ENCODE results near the gene CLK3. TPM values are rescaled to one million over a fixed set of nuclear protein-coding genes. Genes with fewer than 3 reads are reported as not detected.
"Not testable (repeated sequence)": the region's sequence is repeated elsewhere in the genome, so short reads cannot be mapped to it uniquely, and the experiment has no call there.

Gene CLK3
- total RNA-seq, 1 donor from 2014 or later, result 75.5 TPM

DNA sequence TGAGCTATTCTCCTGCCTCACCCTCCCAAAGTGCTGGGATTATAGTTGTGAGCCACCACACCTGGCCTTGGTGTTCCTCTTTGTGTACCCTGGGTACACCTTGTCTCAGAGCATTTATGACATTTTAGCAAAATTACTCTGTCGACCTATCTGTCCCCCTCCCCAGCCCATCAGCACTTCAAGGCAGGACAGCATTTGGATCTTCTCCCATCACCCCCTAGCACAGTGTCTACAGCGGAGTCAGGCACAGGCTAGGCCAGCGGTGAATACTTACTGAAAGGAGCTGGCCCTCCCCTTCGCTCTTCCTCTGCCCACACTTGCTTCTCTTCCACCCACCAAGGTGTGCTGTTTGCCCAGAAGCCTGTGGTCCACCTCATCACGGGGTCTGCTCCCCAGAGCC lies 20.4 kb upstream of the CLK3 start:
- intact Hi-C loops (cut with DNase I), result no loop called here
- Histone ChIP-seq H3K4me1 (peaks cover 20% of the 10 kb centered on the region), H3K9me3 (no peaks in the 10 kb centered on the region), H3K27me3 (ENCODE audit: low read depth) (no peaks in the 10 kb centered on the region), H3K27ac (no peak overlapping the region), H3K4me3 (no peak overlapping the region), H3K36me3 (peaks cover 43% of the 10 kb centered on the region)
- DNase-seq, result no peak
- ATAC-seq, result no peak
- TF ChIP-seq, protein P1, sequence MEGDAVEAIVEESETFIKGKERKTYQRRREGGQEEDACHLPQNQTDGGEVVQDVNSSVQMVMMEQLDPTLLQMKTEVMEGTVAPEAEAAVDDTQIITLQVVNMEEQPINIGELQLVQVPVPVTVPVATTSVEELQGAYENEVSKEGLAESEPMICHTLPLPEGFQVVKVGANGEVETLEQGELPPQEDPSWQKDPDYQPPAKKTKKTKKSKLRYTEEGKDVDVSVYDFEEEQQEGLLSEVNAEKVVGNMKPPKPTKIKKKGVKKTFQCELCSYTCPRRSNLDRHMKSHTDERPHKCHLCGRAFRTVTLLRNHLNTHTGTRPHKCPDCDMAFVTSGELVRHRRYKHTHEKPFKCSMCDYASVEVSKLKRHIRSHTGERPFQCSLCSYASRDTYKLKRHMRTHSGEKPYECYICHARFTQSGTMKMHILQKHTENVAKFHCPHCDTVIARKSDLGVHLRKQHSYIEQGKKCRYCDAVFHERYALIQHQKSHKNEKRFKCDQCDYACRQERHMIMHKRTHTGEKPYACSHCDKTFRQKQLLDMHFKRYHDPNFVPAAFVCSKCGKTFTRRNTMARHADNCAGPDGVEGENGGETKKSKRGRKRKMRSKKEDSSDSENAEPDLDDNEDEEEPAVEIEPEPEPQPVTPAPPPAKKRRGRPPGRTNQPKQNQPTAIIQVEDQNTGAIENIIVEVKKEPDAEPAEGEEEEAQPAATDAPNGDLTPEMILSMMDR (IDR thresholded peaks at IDR 0.05), result no peak

DNA sequence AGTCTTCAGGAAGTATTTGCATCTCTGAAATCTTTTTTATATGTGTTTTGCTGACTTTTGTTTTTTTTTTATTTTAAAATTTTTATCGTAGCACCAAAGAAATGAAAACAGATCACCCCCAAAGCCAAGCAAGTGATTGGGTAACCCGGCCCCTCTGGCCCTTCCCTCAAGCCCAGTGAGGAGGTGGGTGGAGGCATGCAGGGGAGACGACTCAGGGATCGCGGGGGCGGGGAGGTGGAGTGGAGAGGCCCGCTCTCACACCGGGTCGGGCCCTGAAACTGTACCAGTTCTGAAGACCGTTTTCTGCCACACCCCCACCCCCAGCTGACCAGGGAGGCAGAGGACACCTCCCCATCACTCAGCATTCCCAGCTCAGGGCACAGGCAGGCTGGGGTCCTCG lies 18.9 kb upstream of the CLK3 start:
- H3K27me3 ChIP-seq (ENCODE audit: low read depth); DNase-seq; H3K27ac ChIP-seq; H3K4me3 ChIP-seq; intact Hi-C loops (cut with DNase I); ATAC-seq; H3K9me3 ChIP-seq: not testable (repeated sequence)
- Histone ChIP-seq H3K36me3 (peaks cover 29% of the 10 kb centered on the region), H3K4me1 (peaks cover 20% of the 10 kb centered on the region)

DNA sequence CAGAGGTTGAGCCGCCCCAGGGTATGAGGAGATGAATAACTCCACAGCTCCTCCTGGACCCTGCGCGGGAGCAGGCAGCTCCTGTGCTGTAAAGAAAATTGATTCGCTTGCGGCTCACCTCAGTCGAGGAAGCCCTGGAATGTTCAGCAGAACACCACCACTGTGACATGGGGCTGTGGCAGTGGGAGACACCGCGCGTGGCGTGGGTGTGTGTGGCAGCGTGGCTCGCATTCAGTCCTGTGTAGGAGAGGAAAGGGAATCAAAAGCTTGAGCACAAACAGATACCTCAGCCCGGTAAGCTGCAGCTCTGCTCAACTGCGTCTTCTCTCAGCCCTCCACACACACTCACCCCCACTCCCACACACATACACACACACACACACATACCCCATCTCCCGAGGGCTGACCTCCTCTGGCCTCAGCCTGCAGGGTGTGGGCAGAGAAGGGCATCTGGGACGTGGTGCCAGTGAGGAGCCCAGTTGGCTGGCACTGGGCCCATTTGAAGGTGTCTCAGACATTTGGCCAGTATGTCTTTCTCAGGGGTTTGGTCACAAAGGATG lies 18.4 kb upstream of the CLK3 start:
- H3K4me3 ChIP-seq; ATAC-seq; H3K9me3 ChIP-seq; DNase-seq; H3K27me3 ChIP-seq (ENCODE audit: low read depth); intact Hi-C loops (cut with DNase I); H3K27ac ChIP-seq: not testable (repeated sequence)
- Histone ChIP-seq H3K4me1 (peaks cover 20% of the 10 kb centered on the region), H3K36me3 (peaks cover 24% of the 10 kb centered on the region)

DNA sequence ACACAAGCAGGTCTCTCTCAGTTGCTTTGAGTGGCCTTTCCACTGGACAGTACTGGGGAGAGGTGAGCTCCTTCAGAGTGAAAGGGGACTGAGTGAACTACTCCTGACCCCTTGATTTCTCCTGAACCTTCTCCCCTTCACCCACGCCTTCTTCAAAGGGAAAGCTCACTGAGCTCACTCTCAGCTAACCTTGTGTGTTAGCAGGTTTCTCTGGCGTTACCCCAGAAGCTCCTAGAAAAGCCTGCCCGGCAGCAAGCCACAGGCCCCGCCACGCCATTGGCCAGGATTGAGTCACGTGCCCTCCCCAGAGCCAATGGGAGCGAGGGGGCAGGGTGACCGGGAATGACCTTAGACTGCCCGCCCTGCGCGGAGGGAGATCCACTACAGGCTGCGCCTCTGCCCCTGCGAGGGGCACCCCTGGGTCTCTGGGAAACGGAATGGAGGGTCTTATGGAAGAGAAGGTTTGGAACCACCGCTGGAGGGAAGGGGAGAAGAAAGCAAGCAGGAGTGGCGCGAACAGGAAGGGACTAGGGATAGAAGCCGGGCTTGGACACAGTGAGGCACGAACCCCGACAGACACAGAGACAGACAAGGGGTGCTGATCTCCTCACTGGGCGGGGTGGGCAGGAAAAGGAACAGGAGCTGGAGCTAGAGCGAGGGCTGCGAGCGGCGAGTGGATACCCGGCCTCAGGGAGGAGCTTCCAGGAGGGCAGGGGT lies 17.4 kb upstream of the CLK3 start:
- intact Hi-C loops (cut with DNase I), result no loop called here
- TF ChIP-seq, protein P1 (IDR thresholded peaks at IDR 0.05), result no peak
- peak; percentile 97 to 99 for ATAC-seq
- H3K9me3 ChIP-seq, result no peaks in the 10 kb centered on the region
- peak; percentile 95 for DNase-seq
- H3K4me3 ChIP-seq, result peak overlapping the region; percentile 72
- no peaks in the 10 kb centered on the region for H3K27me3 ChIP-seq (ENCODE audit: low read depth)
- H3K36me3 ChIP-seq, result peaks cover 13% of the 10 kb centered on the region
- H3K4me1 ChIP-seq, result peaks cover 20% of the 10 kb centered on the region
- peak overlapping the region; percentile 79 for H3K27ac ChIP-seq

DNA sequence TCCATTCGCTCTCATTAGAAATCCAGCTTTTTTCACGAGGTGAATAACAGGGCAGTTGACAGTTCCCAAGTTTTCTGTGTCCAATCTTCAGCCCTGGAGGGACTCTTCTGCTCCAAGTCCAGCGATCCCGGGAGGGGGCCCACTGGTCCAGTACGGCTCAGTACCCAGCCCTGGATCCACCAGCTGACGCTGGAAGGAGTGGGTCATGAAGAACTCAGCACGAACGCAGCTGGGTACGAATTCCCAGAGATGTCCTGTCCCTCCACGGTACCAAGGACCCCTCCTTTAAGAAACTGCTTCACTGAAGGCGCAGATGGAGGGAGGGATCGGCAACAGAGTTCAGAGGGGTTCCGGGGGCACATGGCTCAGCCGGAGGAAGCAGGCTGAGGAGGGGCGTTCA lies 16.5 kb upstream of the CLK3 start:
- Histone ChIP-seq H3K4me1 (peaks cover 20% of the 10 kb centered on the region), H3K9me3 (no peaks in the 10 kb centered on the region), H3K27me3 (ENCODE audit: low read depth) (no peaks in the 10 kb centered on the region), H3K36me3 (peaks cover 13% of the 10 kb centered on the region), H3K4me3 (peak overlapping the region; percentile 72), H3K27ac (peak overlapping the region; percentile 79)
- ATAC-seq (no peak), DNase-seq (no peak)
- intact Hi-C loops (cut with DNase I), result no loop called here
- TF ChIP-seq, protein P1 (IDR thresholded peaks at IDR 0.05), result no peak

DNA sequence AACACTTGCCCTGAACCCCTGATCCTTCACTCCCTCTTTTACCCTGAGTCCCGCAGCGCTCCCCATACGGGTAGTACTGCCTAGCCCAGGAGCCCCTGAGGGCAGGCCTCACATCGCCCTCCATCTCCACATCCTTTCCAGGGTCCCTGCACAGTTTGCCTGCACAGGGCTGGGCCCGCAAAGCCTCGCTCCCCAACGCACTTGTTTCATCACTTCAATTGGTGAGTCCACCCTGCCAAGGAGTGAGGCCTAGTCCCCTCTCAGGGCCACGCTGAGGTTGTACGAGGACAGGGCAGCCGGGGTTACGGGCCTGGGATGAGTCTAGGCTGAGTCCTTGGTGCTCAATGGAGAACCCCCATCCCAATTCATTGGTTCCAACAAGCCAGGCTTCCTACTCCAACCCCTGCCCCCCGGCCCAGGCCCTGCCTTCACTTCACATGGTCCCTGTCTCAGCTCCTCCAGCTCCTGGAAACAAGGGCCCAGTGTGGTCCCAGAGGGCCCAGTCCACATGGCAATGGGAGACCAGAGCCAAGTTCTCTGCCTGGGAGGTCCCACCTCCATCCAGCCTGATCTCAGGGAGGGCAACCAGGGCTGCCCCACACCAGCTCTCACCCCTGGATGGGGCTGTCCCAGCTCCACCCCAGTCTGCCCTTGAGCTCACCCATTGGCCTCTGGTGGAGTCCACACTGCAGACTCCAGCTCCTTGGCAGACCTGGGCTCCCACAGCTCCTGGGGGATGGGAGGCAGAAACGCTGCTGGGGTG lies 12.4 kb upstream of the CLK3 start:
- no peak for ATAC-seq
- H3K36me3 ChIP-seq, result no peaks in the 10 kb centered on the region
- H3K27ac ChIP-seq, result no peak overlapping the region
- H3K4me3 ChIP-seq, result no peak overlapping the region
- no peaks in the 10 kb centered on the region for H3K9me3 ChIP-seq
- intact Hi-C loops (cut with DNase I), result no loop called here
- DNase-seq, result no peak
- no peaks in the 10 kb centered on the region for H3K27me3 ChIP-seq (ENCODE audit: low read depth)
- H3K4me1 ChIP-seq, result peaks cover 14% of the 10 kb centered on the region
- TF ChIP-seq, protein P1 (IDR thresholded peaks at IDR 0.05), result no peak
